IMR-90 (cell line): ENCODE results near the gene CROCC2. TPM values are rescaled to one million over a fixed set of nuclear protein-coding genes. Genes with fewer than 3 reads are reported as not detected.

Experiments used
- ATAC-seq: fragments of 200-7000 bp; cut with Tn5 transposase; 2 replicates; pipeline ENCODE4 v1.9.1; 2020; ENCODE audit warnings: low read depth, mild to moderate bottlenecking, moderate library complexity
- BruUV-seq: library from RNA; stranded (reverse); fragments of 400-500 nt; replicated peaks from 2 replicates; lab custom pipeline; 2021; lab: Mats Ljungman, UMichigan
- CTCF ChIA-PET: fragments of 300-600 bp; formaldehyde crosslinking; extraction: SDS; loops from one replicate; lab custom pipeline; 2021; ENCODE audit warnings: antibody characterized with exemption; lab: Yijun Ruan, JAX
- POLR2A ChIA-PET: fragments of 300-600 bp; sonication (Branson Sonifier 250); formaldehyde crosslinking; loops from one replicate; lab custom pipeline; 2022; ENCODE audit warnings: antibody characterized with exemption; ENCODE audit not compliant: unreplicated experiment; lab: Charles Lee
- DNase-seq: peaks from one replicate; pipeline ENCODE4 v3.0.0; 2013
- H2AFZ ChIP-seq: replicated peaks from 2 replicates; pipeline ENCODE3; 2013; ENCODE audit warnings: low read length, mild to moderate bottlenecking; ENCODE audit not compliant: poor library complexity
- H2AK5ac ChIP-seq: 2 replicates; pipeline ENCODE4 v1.6.1; 2013; ENCODE audit warnings: low read depth, low read length, inconsistent platforms
- H2AK9ac ChIP-seq: replicated peaks from 2 replicates; pipeline ENCODE3; 2013; ENCODE audit warnings: mild to moderate bottlenecking, low read depth, low read length, moderate library complexity; ENCODE audit not compliant: poor library complexity
- H2BK120ac ChIP-seq: 2 replicates; pipeline ENCODE4 v1.6.1; 2013; ENCODE audit warnings: low read depth, low read length, inconsistent platforms
- H2BK15ac ChIP-seq: 3 replicates; pipeline ENCODE4 v1.6.1; 2013; ENCODE audit warnings: low read depth, low read length, inconsistent platforms
- H2BK20ac ChIP-seq: 2 replicates; pipeline ENCODE4 v1.6.1; 2013; ENCODE audit warnings: low read depth, mild to moderate bottlenecking, inconsistent platforms, low read length, moderate library complexity
- H2BK5ac ChIP-seq: 2 replicates; pipeline ENCODE4 v1.6.1; 2013; ENCODE audit warnings: mild to moderate bottlenecking, low read depth, low read length, inconsistent platforms; ENCODE audit not compliant: poor library complexity, severe bottlenecking
- H3K14ac ChIP-seq: replicated peaks from 2 replicates; pipeline ENCODE4 v1.6.1; 2013; ENCODE audit warnings: low read depth, low read length, inconsistent platforms
- H3K18ac ChIP-seq: 2 replicates; pipeline ENCODE4 v1.6.1; 2013; ENCODE audit warnings: low read depth, low read length, control low read depth
- H3K23ac ChIP-seq: 2 replicates; pipeline ENCODE4 v1.6.1; 2013; ENCODE audit warnings: low read depth, low read length, inconsistent platforms
- H3K27ac ChIP-seq: 2 replicates; pipeline ENCODE4 v1.5.1; 2013; ENCODE audit warnings: mild to moderate bottlenecking, control low read depth, low read length; ENCODE audit not compliant: insufficient read depth
- H3K27me3 ChIP-seq: 2 replicates; pipeline ENCODE4 v1.6.1; 2013; ENCODE audit warnings: low read length; ENCODE audit not compliant: control insufficient read depth, insufficient read depth
- H3K36me3 ChIP-seq: 2 replicates; pipeline ENCODE4 v1.6.1; 2013; ENCODE audit warnings: low read length, mixed read lengths; ENCODE audit not compliant: control insufficient read depth, insufficient read depth
- H3K4ac ChIP-seq: 2 replicates; pipeline ENCODE4 v1.6.1; 2013; ENCODE audit warnings: low read depth, low read length, inconsistent platforms
- H3K4me1 ChIP-seq: 2 replicates; pipeline ENCODE4 v1.6.1; 2013; ENCODE audit warnings: low read length, mixed read lengths; ENCODE audit not compliant: control insufficient read depth, insufficient read depth
- H3K4me2 ChIP-seq: 2 replicates; pipeline ENCODE4 v1.6.1; 2013; ENCODE audit warnings: low read depth, mild to moderate bottlenecking, control low read depth, low read length, moderate library complexity
- H3K4me3 ChIP-seq: 2 replicates; pipeline ENCODE4 v1.5.1; 2013; ENCODE audit warnings: low read depth, mild to moderate bottlenecking, control low read depth, low read length, moderate library complexity; ENCODE audit not compliant: insufficient read depth
- H3K56ac ChIP-seq: 2 replicates; pipeline ENCODE4 v1.6.1; 2013; ENCODE audit warnings: low read length, inconsistent platforms; ENCODE audit not compliant: insufficient read depth; ENCODE audit errors: extremely low read depth
- H3K79me1 ChIP-seq, 2 experiments: 2 replicates each; pipeline ENCODE4 v1.6.1; 2013; ENCODE audit warnings: low read length in 2 of 2, inconsistent platforms in 1 of 2, low read depth in 1 of 2
- H3K9ac ChIP-seq: 2 replicates; pipeline ENCODE4 v1.6.1; 2013; ENCODE audit warnings: low read depth, low read length, control low read depth
- H3K9me1 ChIP-seq: 2 replicates; pipeline ENCODE4 v1.6.1; 2013; ENCODE audit warnings: low read length, inconsistent platforms; ENCODE audit not compliant: insufficient read depth
- H3K9me3 ChIP-seq: 2 replicates; pipeline ENCODE4 v1.6.1; 2013; ENCODE audit warnings: low read length; ENCODE audit not compliant: control insufficient read depth, insufficient read depth
- H4K20me1 ChIP-seq: 2 replicates; pipeline ENCODE4 v1.6.1; 2013; ENCODE audit warnings: low read length, inconsistent platforms; ENCODE audit not compliant: insufficient read depth
- H4K5ac ChIP-seq: 2 replicates; pipeline ENCODE4 v1.6.1; 2013; ENCODE audit warnings: mild to moderate bottlenecking, low read depth, low read length, control low read depth
- H4K8ac ChIP-seq, 2 experiments: 2 replicates each; pipeline ENCODE4 v1.6.1; 2013; ENCODE audit warnings: low read depth in 2 of 2, low read length in 2 of 2, control low read depth in 1 of 2, inconsistent platforms in 1 of 2
- H4K91ac ChIP-seq: 2 replicates; pipeline ENCODE4 v1.6.1; 2013; ENCODE audit warnings: low read depth, low read length, inconsistent platforms; ENCODE audit not compliant: insufficient read depth
- BHLHE40 ChIP-seq: fragments of 150-350 bp; IDR thresholded peaks from 2 replicates; pipeline ENCODE4 v1.6.1; 2016; ENCODE audit warnings: mild to moderate bottlenecking, low read depth, low read length
- FOS ChIP-seq: fragments of 150-350 bp; IDR thresholded peaks from 2 replicates; pipeline ENCODE4 v1.6.1; 2016; ENCODE audit warnings: low read depth, low read length
- MAFK ChIP-seq: IDR thresholded peaks from 2 replicates; pipeline ENCODE4 v1.6.1; 2012; ENCODE audit warnings: low read depth, low read length, improper control_type of control experiment
- MAZ ChIP-seq: IDR thresholded peaks from 2 replicates; pipeline ENCODE4 v1.6.1; 2012; ENCODE audit warnings: low read depth, mild to moderate bottlenecking, low read length, improper control_type of control experiment, moderate library complexity, borderline replicate concordance
- MXI1 ChIP-seq: IDR thresholded peaks from 2 replicates; pipeline ENCODE4 v1.6.1; 2012; ENCODE audit warnings: low read depth, mild to moderate bottlenecking, low read length, moderate library complexity, borderline replicate concordance
- RCOR1 ChIP-seq: IDR thresholded peaks from 2 replicates; pipeline ENCODE4 v1.6.1; 2012; ENCODE audit warnings: mild to moderate bottlenecking, low read length, improper control_type of control experiment; ENCODE audit not compliant: insufficient replicate concordance
- SMC3 ChIP-seq: fragments of 150-350 bp; IDR thresholded peaks from 2 replicates; pipeline ENCODE4 v1.6.1; 2016; ENCODE audit warnings: low read depth, mild to moderate bottlenecking, antibody characterized with exemption, low read length, moderate library complexity
- WGBS, 2 experiments: methylation state at CpG; one replicate each; pipeline versions ENCODE4 v1.1.5 to v1.1.7; 2013; ENCODE audit warnings: missing lambda C conversion rate in 2 of 2; ENCODE audit not compliant: insufficient read length in 1 of 2; ENCODE audit errors: extremely low coverage in 2 of 2; 5-methylcytosine and 5-hydroxymethylcytosine counted together
- dilution Hi-C: fragments of 300-500 bp; cut with HindIII; formaldehyde crosslinking; loops from one replicate; pipeline ENCODE4 v1.14.3; 2018; ENCODE audit warnings: low sequenced_read_pairs; ENCODE audit not compliant: unreplicated experiment
- in situ Hi-C: fragments of 300-500 bp; cut with MboI; formaldehyde crosslinking; loops from 3 replicates; pipeline ENCODE4 v1.14.3; 2019; ENCODE audit warnings: low sequenced_read_pairs, inconsistent platforms, mixed read lengths
- intact Hi-C: fragments of 100-400 bp; cut with micrococcal nuclease; formaldehyde crosslinking; loops from 2 replicates; pipeline ENCODE4 v1.10.0; 2022
- polyA plus RNA-seq, 3 experiments: library from polyadenylated mRNA; depleted of rRNA; stranded (reverse); fragments of >200 nt; gene quantifications; 2 replicates each; pipeline ENCODE4 v1.2.3, GENCODE V29; 2012; ENCODE audit warnings: low replicate concordance in 1 of 3
- total RNA-seq: library from RNA; depleted of rRNA; stranded (reverse); fragments of >200 nt; gene quantifications from 2 replicates; pipeline ENCODE4 v1.2.3, GENCODE V29; 2012
- TF ChIP-seq, protein P1 (sequence below): fragments of 150-350 bp; IDR thresholded peaks from 2 replicates; pipeline ENCODE4 v1.6.1; 2017; ENCODE audit warnings: mild to moderate bottlenecking, antibody characterized with exemption, low read length, low read depth
- TF ChIP-seq, protein P2 (sequence below): fragments of 150-350 bp; IDR thresholded peaks from 2 replicates; pipeline ENCODE4 v1.6.1; 2016; ENCODE audit warnings: low read depth, mild to moderate bottlenecking, low read length, moderate library complexity, borderline replicate concordance
- TF ChIP-seq, protein P3 (sequence below): conservative IDR thresholded peaks from 2 replicates; pipeline ENCODE4 v1.5.1; 2012; ENCODE audit warnings: mild to moderate bottlenecking, low read depth, low read length, improper control_type of control experiment

CROCC2 gene
- total and polyA plus RNA-seq, 2 of the 4 experiments (the other 2 are of a cell fraction), result not detected

DNA sequence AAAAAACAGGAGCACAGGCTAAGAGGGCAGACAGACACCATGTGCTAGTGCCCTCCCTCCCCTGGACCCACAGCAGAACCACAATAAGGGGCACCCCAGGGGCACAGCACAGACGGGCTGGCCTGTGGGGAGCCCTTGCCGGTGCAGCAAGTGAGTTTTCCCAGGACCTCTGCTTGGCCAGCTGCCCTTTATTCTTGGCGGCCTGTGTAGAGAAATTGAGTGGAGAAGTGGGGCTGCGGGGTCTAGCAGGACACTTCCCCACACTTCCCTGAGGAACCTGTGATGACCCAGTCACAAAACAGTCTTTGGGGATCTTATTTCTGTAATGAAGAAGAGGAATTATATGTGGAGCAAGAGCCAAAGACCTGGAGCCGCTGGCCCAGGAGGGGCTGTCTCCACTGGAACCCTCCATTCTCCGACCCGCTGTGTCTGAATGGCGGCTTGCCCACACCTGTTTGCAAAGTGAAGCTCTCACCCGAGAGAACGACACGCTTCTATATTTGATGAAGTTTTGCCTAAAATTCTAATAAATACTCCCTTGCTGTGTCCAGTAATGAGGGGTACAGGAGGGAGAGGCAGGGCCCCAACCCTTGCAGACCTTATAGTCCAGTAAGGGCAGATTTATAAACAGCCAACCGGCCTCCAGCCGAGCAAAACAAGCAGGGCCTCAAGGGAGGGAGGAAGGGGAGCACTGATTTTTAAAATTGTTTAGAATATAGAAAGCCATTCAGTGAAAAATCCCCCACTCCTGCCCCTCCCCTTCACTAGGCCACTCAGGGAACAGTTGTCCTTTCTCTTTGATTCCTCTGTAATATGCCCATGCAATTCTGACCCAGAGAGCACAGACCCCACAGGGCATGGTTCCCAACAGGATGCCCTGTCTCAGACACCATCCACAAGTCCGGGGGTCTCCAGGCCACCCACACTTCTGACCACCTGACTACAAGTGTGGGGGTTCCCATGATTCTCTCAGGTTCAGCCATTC, 47.6 kb downstream of the CROCC2 start:
- no peak overlapping the region for H3K27ac ChIP-seq
- no peak overlapping the region for H3K18ac ChIP-seq
- H3K27me3 ChIP-seq, result peaks cover 36% of the 10 kb centered on the region; the same call in 1 of the 2 replicates
- no peaks in the 10 kb centered on the region for H3K9me1 ChIP-seq
- no peak overlapping the region for H3K4ac ChIP-seq
- in situ Hi-C loops (no loop called here), dilution Hi-C loops (no loop called here), intact Hi-C loops (no loop called here)
- H2BK120ac ChIP-seq, result no peak overlapping the region
- no peaks in the 10 kb centered on the region for H3K36me3 ChIP-seq
- H3K56ac ChIP-seq, result no peak overlapping the region
- DNase-seq (no peak), ATAC-seq (peak; percentile 16; the same call in 1 of the 2 replicates)
- no peak overlapping the region for H2AK9ac ChIP-seq
- no peak overlapping the region for H4K5ac ChIP-seq
- no peak overlapping the region for H3K9ac ChIP-seq
- H3K9me3 ChIP-seq, result no peaks in the 10 kb centered on the region
- TF ChIP-seq, protein P1, sequence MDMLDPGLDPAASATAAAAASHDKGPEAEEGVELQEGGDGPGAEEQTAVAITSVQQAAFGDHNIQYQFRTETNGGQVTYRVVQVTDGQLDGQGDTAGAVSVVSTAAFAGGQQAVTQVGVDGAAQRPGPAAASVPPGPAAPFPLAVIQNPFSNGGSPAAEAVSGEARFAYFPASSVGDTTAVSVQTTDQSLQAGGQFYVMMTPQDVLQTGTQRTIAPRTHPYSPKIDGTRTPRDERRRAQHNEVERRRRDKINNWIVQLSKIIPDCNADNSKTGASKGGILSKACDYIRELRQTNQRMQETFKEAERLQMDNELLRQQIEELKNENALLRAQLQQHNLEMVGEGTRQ, result no peak
- no peak for TF ChIP-seq RCOR1
- no peak for TF ChIP-seq SMC3
- TF ChIP-seq BHLHE40, result no peak
- TF ChIP-seq MAFK, result no peak
- no peak for TF ChIP-seq FOS
- TF ChIP-seq MAZ, result no peak
- TF ChIP-seq, protein P2, sequence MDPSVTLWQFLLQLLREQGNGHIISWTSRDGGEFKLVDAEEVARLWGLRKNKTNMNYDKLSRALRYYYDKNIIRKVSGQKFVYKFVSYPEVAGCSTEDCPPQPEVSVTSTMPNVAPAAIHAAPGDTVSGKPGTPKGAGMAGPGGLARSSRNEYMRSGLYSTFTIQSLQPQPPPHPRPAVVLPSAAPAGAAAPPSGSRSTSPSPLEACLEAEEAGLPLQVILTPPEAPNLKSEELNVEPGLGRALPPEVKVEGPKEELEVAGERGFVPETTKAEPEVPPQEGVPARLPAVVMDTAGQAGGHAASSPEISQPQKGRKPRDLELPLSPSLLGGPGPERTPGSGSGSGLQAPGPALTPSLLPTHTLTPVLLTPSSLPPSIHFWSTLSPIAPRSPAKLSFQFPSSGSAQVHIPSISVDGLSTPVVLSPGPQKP, result no peak
- TF ChIP-seq, protein P3, sequence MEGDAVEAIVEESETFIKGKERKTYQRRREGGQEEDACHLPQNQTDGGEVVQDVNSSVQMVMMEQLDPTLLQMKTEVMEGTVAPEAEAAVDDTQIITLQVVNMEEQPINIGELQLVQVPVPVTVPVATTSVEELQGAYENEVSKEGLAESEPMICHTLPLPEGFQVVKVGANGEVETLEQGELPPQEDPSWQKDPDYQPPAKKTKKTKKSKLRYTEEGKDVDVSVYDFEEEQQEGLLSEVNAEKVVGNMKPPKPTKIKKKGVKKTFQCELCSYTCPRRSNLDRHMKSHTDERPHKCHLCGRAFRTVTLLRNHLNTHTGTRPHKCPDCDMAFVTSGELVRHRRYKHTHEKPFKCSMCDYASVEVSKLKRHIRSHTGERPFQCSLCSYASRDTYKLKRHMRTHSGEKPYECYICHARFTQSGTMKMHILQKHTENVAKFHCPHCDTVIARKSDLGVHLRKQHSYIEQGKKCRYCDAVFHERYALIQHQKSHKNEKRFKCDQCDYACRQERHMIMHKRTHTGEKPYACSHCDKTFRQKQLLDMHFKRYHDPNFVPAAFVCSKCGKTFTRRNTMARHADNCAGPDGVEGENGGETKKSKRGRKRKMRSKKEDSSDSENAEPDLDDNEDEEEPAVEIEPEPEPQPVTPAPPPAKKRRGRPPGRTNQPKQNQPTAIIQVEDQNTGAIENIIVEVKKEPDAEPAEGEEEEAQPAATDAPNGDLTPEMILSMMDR, result no peak
- TF ChIP-seq MXI1, result no peak
- H2AFZ ChIP-seq, result no peak overlapping the region
- no peak overlapping the region for H4K8ac ChIP-seq
- H3K4me2 ChIP-seq, result no peak overlapping the region
- no peaks in the 10 kb centered on the region for H3K79me1 ChIP-seq
- H2BK20ac ChIP-seq, result no peak overlapping the region
- WGBS, 2 experiments, result 0% methylated on average over 1 of the region's 14 CpGs; no CpG with 5 or more reads in 1 of the 2 experiments
- ChIA-PET POLR2A (no interaction called here), CTCF (no interaction called here)
- H3K14ac ChIP-seq, result no peak overlapping the region
- H2BK5ac ChIP-seq, result no peak overlapping the region
- H3K4me1 ChIP-seq, result peaks cover 6% of the 10 kb centered on the region; the same call in 1 of the 2 replicates
- H2BK15ac ChIP-seq, result no peak overlapping the region
- H2AK5ac ChIP-seq, result no peak overlapping the region
- no peak overlapping the region for H3K4me3 ChIP-seq
- H4K20me1 ChIP-seq, result no peaks in the 10 kb centered on the region
- BruUV-seq, result no TSS peak
- no peak overlapping the region for H4K91ac ChIP-seq
- no peak overlapping the region for H3K23ac ChIP-seq
